ENCODE measurements around the gene ACSL1. TPM values are rescaled to one million over a fixed set of nuclear protein-coding genes. Genes with fewer than 3 reads are reported as not detected.

Gene ACSL1
- total and polyA plus RNA-seq, 2 of the 8 experiments (the other 6 are each of a cell fraction or from before 2014, with no cell fraction given), result 2.3 to 8.7 TPM

GRCh38 chr4:184807256-184807655, 18.5 kb downstream of the ACSL1 start:
- H3K4me3 ChIP-seq (ENCODE audit: extremely low read depth in 1 of 4, insufficient read depth in 2 of 4, low read depth in 3 of 4, low read length in 4 of 4), result no peak overlapping the region
- no peak overlapping the region for H3K23ac ChIP-seq (ENCODE audit: insufficient read length)
- no peak overlapping the region for H3K27ac ChIP-seq (ENCODE audit: low read depth, low read length)
- H2BK15ac ChIP-seq (ENCODE audit: low read length), result no peak overlapping the region
- no peak overlapping the region for H3K4ac ChIP-seq (replicated peaks; ENCODE audit: insufficient read length, low read depth, low read length)
- no peak overlapping the region for H3K56ac ChIP-seq (replicated peaks; ENCODE audit: insufficient read length, low read depth, low read length)
- H4K8ac ChIP-seq (ENCODE audit: extremely low read depth, insufficient read depth, low read length), result no peak overlapping the region
- CTCF ChIA-PET (ENCODE audit: partially characterized antibody), result interaction anchor here (0.7 to 0.8 kb wide), 3 partner anchors 41 to 131 kb away, joined by 3 to 4 read pairs (median 4); no protein-coding TSS in a partner anchor
- H4K91ac ChIP-seq (replicated peaks; ENCODE audit: insufficient read length, low read length), result no peak overlapping the region
- H3K4me1 ChIP-seq (replicated peaks in 1 of 4; ENCODE audit: control insufficient read depth in 3 of 4, insufficient read depth in 4 of 4, low read length in 3 of 4), result peaks cover 6 to 17% (median 11%) of the 10 kb centered on the region in 4 experiments
- no peak overlapping the region for H3K14ac ChIP-seq (ENCODE audit: insufficient read length)
- H3K9me3 ChIP-seq (ENCODE audit: insufficient read depth in 2 of 2, low read depth in 1 of 2, low read length in 1 of 2), result no peaks in the 10 kb centered on the region
- no peak for DNase-seq (ENCODE audit: low read depth in 1 of 2, low spot score in 2 of 2)
- H4K5ac ChIP-seq (ENCODE audit: insufficient read length, low read depth, low read length), result no peak overlapping the region
- no peak overlapping the region for H2BK5ac ChIP-seq (ENCODE audit: low read depth, low read length)
- H2BK12ac ChIP-seq (ENCODE audit: low read depth, low read length), result no peak overlapping the region
- H3K36me3 ChIP-seq (ENCODE audit: control insufficient read depth in 2 of 4, insufficient read depth in 4 of 4, low read length in 3 of 4), result no peaks in the 10 kb centered on the region
- H4K20me1 ChIP-seq (replicated peaks in 1 of 2; ENCODE audit: control insufficient read depth in 1 of 2, insufficient read depth in 2 of 2, low read length in 2 of 2), result no peaks in the 10 kb centered on the region
- TF ChIP-seq FOSL1 (IDR thresholded peaks at IDR 0.05; ENCODE audit: insufficient read depth, low read depth, low read length) (no peak), HDAC2 (IDR thresholded peaks at IDR 0.05; ENCODE audit: borderline replicate concordance in 1 of 2, low read depth in 2 of 2, low read length in 2 of 2) (no peak), ATF2 (IDR thresholded peaks at IDR 0.05; ENCODE audit: low read length) (no peak), CBX8 (IDR thresholded peaks at IDR 0.05; ENCODE audit: borderline replicate concordance, low read depth, low read length) (no peak)
- no peak overlapping the region for H2AK5ac ChIP-seq (ENCODE audit: low read depth, low read length)
- H3K27me3 ChIP-seq (replicated peaks in 1 of 4; ENCODE audit: control insufficient read depth in 3 of 4, extremely low read depth in 1 of 4, insufficient read depth in 3 of 4, low read length in 3 of 4), result peaks cover 0 to 6% (median 2%) of the 10 kb centered on the region in 4 experiments; a peak in 3 of 7 replicates
- no peak overlapping the region for H3K4me2 ChIP-seq (ENCODE audit: insufficient read depth in 1 of 2, low read depth in 2 of 2, low read length in 2 of 2)
- H3K23me2 ChIP-seq (ENCODE audit: low read depth, low read length), result no peaks in the 10 kb centered on the region
- no peaks in the 10 kb centered on the region for H3K79me1 ChIP-seq (ENCODE audit: low read depth, low read length)
- H2BK20ac ChIP-seq (ENCODE audit: low read length), result no peak overlapping the region
- no peak overlapping the region for H3K18ac ChIP-seq (ENCODE audit: extremely low read depth, low read length)
- no peaks in the 10 kb centered on the region for H3K79me2 ChIP-seq (ENCODE audit: control insufficient read depth in 1 of 2, insufficient read depth in 2 of 2, low read length in 2 of 2)
- POLR2A ChIA-PET (ENCODE audit: partially characterized antibody), result interaction anchor here (1.5 kb wide), 1 partner anchor 13 kb away, joined by 4 read pairs; no protein-coding TSS in a partner anchor
- H2AFZ ChIP-seq (ENCODE audit: low read length), result no peak overlapping the region
- no peak overlapping the region for H3K9ac ChIP-seq (replicated peaks in 1 of 4; ENCODE audit: extremely low read depth in 1 of 4, low read depth in 3 of 4, low read length in 3 of 4)
- 92% methylated on average over 3 of the region's 3 CpGs; no CpG with 5 or more reads in 1 of the 2 experiments for WGBS, 2 experiments (ENCODE audit: extremely low coverage in 1 of 2, insufficient coverage in 1 of 2, insufficient read length in 1 of 2, insufficient replicate concordance in 2 of 2, low coverage in 1 of 2, low lambda C conversion rate in 2 of 2, missing lambda C conversion rate in 1 of 2)
- H2BK120ac ChIP-seq (replicated peaks; ENCODE audit: low read depth, low read length), result no peak overlapping the region
- FAIRE-seq, result no peak

All from H1 (cell line).